ENCODE measurements around the gene CPNE5.

GRCh38 chr6:36691011-36691410, 148.2 kb downstream of the CPNE5 start:
- TF ChIP-seq CTCF (conservative IDR thresholded peaks at IDR 0.05) (no peak), ZFX (IDR thresholded peaks at IDR 0.05) (no peak)
